Smooth muscle cell (in vitro differentiated cells): ENCODE results near the gene STARD13. TPM values are rescaled to one million over a fixed set of nuclear protein-coding genes. Genes with fewer than 3 reads are reported as not detected.

Experiments
- DNase-seq: peaks from one replicate; lab custom pipeline; 2025; ENCODE audit not compliant: unreplicated experiment; lab: John Stamatoyannopoulos, UW
- H2AFZ ChIP-seq: fragments of 200-600 bp; sonication (generic); 2 replicates; pipeline ENCODE4 v1.6.0; 2016; ENCODE audit warnings: antibody characterized with exemption, low read depth, mild to moderate bottlenecking
- H3F3A ChIP-seq: fragments of 200-600 bp; sonication (generic); 2 replicates; pipeline ENCODE4 v1.6.0; 2017; ENCODE audit warnings: antibody characterized with exemption, low read depth
- H3K27ac ChIP-seq: fragments of 200-600 bp; sonication (generic); 2 replicates; pipeline ENCODE4 v1.5.1; 2016; ENCODE audit warnings: low read depth, mild to moderate bottlenecking
- H3K27me3 ChIP-seq: fragments of 200-600 bp; sonication (generic); 2 replicates; pipeline ENCODE4 v1.6.1; 2016; ENCODE audit warnings: low read depth, mild to moderate bottlenecking
- H3K36me3 ChIP-seq: fragments of 200-600 bp; sonication (generic); 2 replicates; pipeline ENCODE4 v1.5.1; 2016; ENCODE audit warnings: low read depth
- H3K4me1 ChIP-seq: fragments of 200-600 bp; sonication (generic); 2 replicates; pipeline ENCODE4 v1.5.1; 2016; ENCODE audit warnings: low read depth
- H3K4me2 ChIP-seq: fragments of 200-600 bp; sonication (generic); 2 replicates; pipeline ENCODE4 v1.6.0; 2016; ENCODE audit warnings: mild to moderate bottlenecking
- H3K4me3 ChIP-seq: fragments of 200-600 bp; sonication (generic); 2 replicates; pipeline ENCODE4 v1.5.1; 2016; ENCODE audit warnings: mild to moderate bottlenecking
- H3K79me2 ChIP-seq: fragments of 200-600 bp; sonication (generic); 2 replicates; pipeline ENCODE4 v1.6.0; 2016; ENCODE audit warnings: low read depth, mild to moderate bottlenecking
- H3K9ac ChIP-seq: fragments of 200-600 bp; sonication (generic); 2 replicates; pipeline ENCODE4 v1.6.0; 2016; ENCODE audit warnings: low read depth
- H3K9me3 ChIP-seq: fragments of 200-600 bp; sonication (generic); replicated peaks from 2 replicates; pipeline ENCODE4 v1.5.1; 2016; ENCODE audit warnings: low read depth
- H4K20me1 ChIP-seq: fragments of 200-600 bp; sonication (generic); 2 replicates; pipeline ENCODE4 v1.6.0; 2016; ENCODE audit warnings: low read depth
- CTCF ChIP-seq: fragments of 200-600 bp; sonication (generic); IDR thresholded peaks from 2 replicates; pipeline ENCODE4 v1.5.1; 2017; ENCODE audit warnings: borderline replicate concordance, mild to moderate bottlenecking, antibody characterized with exemption; ENCODE audit not compliant: insufficient read depth, poor library complexity, severe bottlenecking
- WGBS: methylation state at CpG from one replicate; pipeline ENCODE4 v1.1.7; 2016; ENCODE audit warnings: low lambda C conversion rate; 5-methylcytosine and 5-hydroxymethylcytosine counted together
- polyA plus RNA-seq: library from polyadenylated mRNA; unstranded; fragments of >200 nt; fragmentation: Nextera tagmentation; extraction: Ambion mirVana; gene quantifications from 2 replicates; pipeline ENCODE4 v1.2.1, GENCODE V29; 2016
- total RNA-seq: library from RNA; depleted of rRNA; stranded (reverse); fragments of >200 nt; gene quantifications from 2 replicates; pipeline ENCODE4 v1.2.3, GENCODE V29; 2014

Gene STARD13
- total and polyA plus RNA-seq, 2 experiments from 2014 or later = 12.4 to 18.8 TPM

GRCh38 chr13:33322965-33323668 is 37.6 kb upstream of the STARD13 start:
- no peak for TF ChIP-seq CTCF
- Histone ChIP-seq H3K9me3 (no peaks in the 10 kb centered on the region), H2AFZ (no peak overlapping the region), H3K4me3 (no peak overlapping the region), H3K79me2 (no peaks in the 10 kb centered on the region), H4K20me1 (no peaks in the 10 kb centered on the region), H3F3A (no peaks in the 10 kb centered on the region), H3K27ac (no peak overlapping the region), H3K36me3 (no peaks in the 10 kb centered on the region), H3K27me3 (no peaks in the 10 kb centered on the region), H3K9ac (no peak overlapping the region), H3K4me2 (no peak overlapping the region), H3K4me1 (no peaks in the 10 kb centered on the region)
- DNase-seq = no peak
- 82% methylated on average over 7 of the region's 7 CpGs for WGBS

- Histone ChIP-seq H4K20me1 (no peaks in the 10 kb centered on the region), H2AFZ (no peak overlapping the region), H3K4me1 (no peaks in the 10 kb centered on the region), H3K27ac (no peak overlapping the region), H3K9me3 (no peaks in the 10 kb centered on the region), H3K4me3 (no peak overlapping the region), H3K4me2 (no peak overlapping the region), H3K36me3 (no peaks in the 10 kb centered on the region), H3K27me3 (no peaks in the 10 kb centered on the region), H3K79me2 (no peaks in the 10 kb centered on the region), H3K9ac (no peak overlapping the region), H3F3A (no peaks in the 10 kb centered on the region)
- DNase-seq = no peak
- 81% methylated on average over 5 of the region's 5 CpGs for WGBS
- no peak for TF ChIP-seq CTCF
Observed at GRCh38 chr13:33322543-33322809, 36.9 kb upstream of the STARD13 start.

GRCh38 chr13:33321686-33322542 is 36.4 kb upstream of the STARD13 start:
- H3K79me2 ChIP-seq = no peaks in the 10 kb centered on the region
- no peak for TF ChIP-seq CTCF
- no peak overlapping the region for H3K4me3 ChIP-seq
- H4K20me1 ChIP-seq = no peaks in the 10 kb centered on the region
- no peaks in the 10 kb centered on the region for H3F3A ChIP-seq
- 72% methylated on average over 11 of the region's 11 CpGs for WGBS
- no peaks in the 10 kb centered on the region for H3K36me3 ChIP-seq
- no peak overlapping the region for H3K4me2 ChIP-seq
- DNase-seq = no peak
- H2AFZ ChIP-seq = no peak overlapping the region
- H3K9me3 ChIP-seq = no peaks in the 10 kb centered on the region
- no peaks in the 10 kb centered on the region for H3K27me3 ChIP-seq
- H3K9ac ChIP-seq = no peak overlapping the region
- no peaks in the 10 kb centered on the region for H3K4me1 ChIP-seq
- H3K27ac ChIP-seq = no peak overlapping the region
